Mucosa of gallbladder (tissue), 1 donor: Measurements from ENCODE around the gene PGAP2. TPM values are rescaled to one million over a fixed set of nuclear protein-coding genes. Genes with fewer than 3 reads are reported as not detected.
"Not testable (repeated sequence)": the region's sequence is repeated elsewhere in the genome, so short reads cannot be mapped to it uniquely, and the experiment has no call there.

Experiments
- DNase-seq: peaks from one replicate; pipeline ENCODE4 v3.0.0-alpha.2; 2020; ENCODE audit warnings: low spot score
- total RNA-seq: library from RNA; stranded (reverse); gene quantifications from one replicate; pipeline ENCODE4 v1.2.1, GENCODE V29; 2021
- donor health status: DM: no; HTN: no; CAD: no.

PGAP2 gene
- total RNA-seq: 22.6 TPM

- DNase-seq: peak; percentile 56
Measured at GRCh38 chr11:3807909-3808860, at the start of gene PGAP2. PGAP2 (plus strand) TSS chr11:3808560; CDS start chr11:3811260, 2,700 bp downstream.

GRCh38 chr11:3764266-3764665 lies 44.1 kb upstream of the PGAP2 start:
- no peak for DNase-seq

DNA sequence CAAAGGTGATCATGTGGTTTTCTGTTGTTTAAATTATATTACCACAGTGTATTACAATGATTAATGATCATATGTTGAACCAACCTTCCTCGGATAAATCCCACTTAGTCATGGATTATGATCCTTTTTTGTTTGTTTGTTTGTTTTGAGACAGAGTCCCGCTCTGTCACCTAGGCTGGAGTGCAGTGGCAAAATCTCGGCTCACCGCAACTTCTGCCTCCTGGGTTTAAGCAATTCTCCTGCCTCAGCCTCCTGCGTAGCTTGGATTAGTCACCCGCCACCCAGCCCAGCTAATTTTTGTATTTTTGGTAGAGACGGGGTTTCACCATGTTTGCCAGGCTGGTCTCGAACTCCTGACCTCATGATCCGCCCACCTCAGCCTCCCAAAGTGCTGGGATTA lies 41.5 kb upstream of the PGAP2 start:
- not testable (repeated sequence) for DNase-seq

GRCh38 chr11:3767536-3767935 lies 40.8 kb upstream of the PGAP2 start:
- DNase-seq: no peak

- no peak for DNase-seq
Measured at GRCh38 chr11:3773180-3773579, 35.2 kb upstream of the PGAP2 start.

GRCh38 chr11:3775736-3776406 lies 32.5 kb upstream of the PGAP2 start:
- no peak for DNase-seq

DNA sequence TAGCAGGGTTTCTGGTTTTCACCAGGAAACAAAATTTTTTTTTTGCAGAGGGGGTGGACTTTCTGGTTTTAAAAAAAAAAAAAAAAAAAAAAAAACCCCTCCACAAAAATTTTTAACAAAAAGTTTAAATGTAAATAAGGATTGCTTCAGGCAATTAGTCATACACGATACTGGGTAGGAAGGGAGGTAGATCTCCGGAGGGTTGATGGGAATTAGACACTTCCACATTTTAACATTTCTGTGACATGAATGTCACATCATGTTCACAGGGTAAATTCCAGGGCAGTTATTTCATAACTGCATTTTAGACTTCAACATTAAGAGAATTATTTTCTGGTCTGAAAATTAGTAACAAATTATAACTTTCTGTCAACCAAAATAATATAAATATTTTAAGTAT lies 26.9 kb upstream of the PGAP2 start:
- no peak for DNase-seq

GRCh38 chr11:3782963-3783362 lies 25.4 kb upstream of the PGAP2 start:
- no peak for DNase-seq

DNA sequence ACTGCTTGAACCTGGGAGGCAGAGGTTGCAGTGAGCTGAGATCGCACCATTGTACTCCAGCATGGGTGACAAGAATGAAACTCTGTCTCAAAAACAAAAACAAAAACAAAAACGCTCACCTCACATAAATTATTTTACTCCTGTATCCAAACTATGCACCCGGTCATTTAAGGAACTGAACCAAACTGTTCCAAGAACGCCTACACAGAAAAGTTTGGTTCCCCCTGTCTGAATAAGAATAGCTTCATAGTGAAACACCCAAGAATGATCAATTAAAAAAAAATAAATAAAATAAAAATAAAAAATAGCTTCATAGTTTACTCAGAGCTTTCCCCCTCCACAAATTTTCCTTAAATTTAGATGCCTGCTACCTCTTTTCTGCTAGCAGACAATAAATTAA lies 24.7 kb upstream of the PGAP2 start:
- DNase-seq: no peak

GRCh38 chr11:3786781-3787428 lies 21.5 kb upstream of the PGAP2 start:
- no peak for DNase-seq

- DNase-seq: not testable (repeated sequence)
Measured at GRCh38 chr11:3794387-3794786, 14.0 kb upstream of the PGAP2 start.

GRCh38 chr11:3795131-3796001 lies 13.0 kb upstream of the PGAP2 start:
- DNase-seq: no peak

- DNase-seq: no peak
Measured at GRCh38 chr11:3796002-3796311, 12.4 kb upstream of the PGAP2 start.

DNA sequence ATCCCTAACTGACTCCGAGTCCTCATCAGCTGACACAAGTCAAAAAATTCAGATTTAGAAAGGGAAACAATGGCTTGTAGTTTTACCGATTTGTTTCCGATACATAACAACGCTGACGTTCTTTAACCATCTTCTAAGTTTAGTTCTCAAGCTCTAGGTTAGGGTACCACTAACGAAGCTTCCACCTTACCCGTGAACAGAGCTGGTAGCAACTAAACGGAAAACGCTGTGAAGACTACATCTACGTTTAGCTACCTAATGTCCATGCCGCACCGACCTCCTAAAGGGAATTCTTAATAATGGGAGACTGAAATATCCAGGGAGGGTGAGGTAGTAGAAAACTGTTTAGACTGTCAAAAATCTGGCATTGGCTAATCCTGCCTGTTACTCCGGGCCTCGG lies 12.0 kb upstream of the PGAP2 start:
- DNase-seq: no peak

- DNase-seq: no peak
Measured at GRCh38 chr11:3796801-3797328, 11.5 kb upstream of the PGAP2 start.

- DNase-seq: peak; percentile 100
Measured at GRCh38 chr11:3797329-3798090, 10.8 kb upstream of the PGAP2 start, which contains the start of gene NUP98. NUP98 (minus strand) TSS chr11:3797554; CDS start chr11:3782117, 15,437 bp downstream.

DNA sequence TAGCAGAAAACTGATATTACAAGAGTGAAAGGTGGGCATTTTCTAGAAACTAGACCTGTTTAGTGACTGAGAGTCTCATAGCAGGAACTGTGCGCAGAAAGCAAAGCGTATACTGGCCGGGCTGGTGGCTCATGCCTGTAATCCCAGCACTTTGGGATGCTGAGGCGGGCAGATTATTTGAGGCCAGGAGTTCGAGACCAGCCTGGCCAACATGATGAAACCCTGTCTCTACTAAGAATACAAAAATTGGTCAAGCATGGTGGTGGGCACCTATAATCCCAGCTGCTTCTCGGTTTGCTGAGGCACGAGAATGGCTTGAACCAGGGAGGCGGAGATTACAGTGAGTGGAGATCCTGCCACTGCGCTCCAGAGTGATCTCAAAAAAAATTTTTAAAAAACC lies 9.2 kb upstream of the PGAP2 start:
- DNase-seq: no peak

- no peak for DNase-seq
Measured at GRCh38 chr11:3799873-3800272, 8.5 kb upstream of the PGAP2 start.

DNA sequence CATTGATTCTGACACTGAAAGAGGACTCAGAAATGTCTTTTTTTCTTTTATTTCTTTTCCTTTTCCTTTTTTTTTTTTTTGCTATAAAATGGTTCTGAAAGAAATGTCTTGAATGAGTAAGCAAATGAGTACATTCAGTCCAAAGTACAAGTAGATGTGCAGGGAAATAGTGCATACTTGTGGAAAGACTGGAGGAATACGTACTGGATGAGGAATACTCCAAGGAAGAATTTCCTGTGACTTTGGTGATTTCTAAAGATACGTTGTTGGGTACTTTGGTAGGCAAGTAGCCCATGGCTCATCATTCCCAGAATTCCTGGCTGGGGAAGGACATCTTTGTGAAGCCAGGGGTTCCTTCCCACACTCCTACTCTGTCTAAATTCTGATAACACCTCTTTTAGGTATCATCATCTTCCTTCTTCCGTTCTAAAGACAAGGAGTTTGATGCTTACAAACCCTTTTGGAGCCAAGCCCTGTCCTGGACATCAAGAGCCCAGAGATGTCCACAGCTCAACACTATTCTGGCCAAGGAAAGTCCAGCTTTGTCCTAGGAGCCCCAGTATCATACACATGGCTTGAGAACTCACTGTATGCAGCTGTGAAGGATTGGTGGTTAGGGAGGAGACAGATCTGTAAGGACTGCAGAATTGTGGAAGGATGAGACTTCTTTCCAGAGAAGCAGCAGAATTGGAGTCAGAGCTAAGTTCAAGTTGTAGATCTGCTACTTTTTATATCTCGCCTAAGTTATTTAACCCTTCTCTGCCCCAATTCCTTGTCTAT lies 6.2 kb upstream of the PGAP2 start:
- no peak for DNase-seq
